Left colon (tissue), 2 donors: Measurements from ENCODE around the gene KLHL11. TPM values are rescaled to one million over a fixed set of nuclear protein-coding genes. Genes with fewer than 3 reads are reported as not detected.
"Not testable (repeated sequence)": the region's sequence is repeated elsewhere in the genome, so short reads cannot be mapped to it uniquely, and the experiment has no call there.

Source experiments
- ATAC-seq: fragments of 200-7000 bp; cut with Tn5 transposase; one replicate; pipeline ENCODE4 v1.9.1; 2020; ENCODE audit warnings: mild to moderate bottlenecking, moderate library complexity
- DNase-seq, 2 donors: peaks; one replicate each; pipeline ENCODE4 v3.0.0-alpha.2; 2020
- intact Hi-C, 2 donors: fragments of 100-400 bp; cut with DNase I in 1 of 2; cut with micrococcal nuclease in 1 of 2; formaldehyde crosslinking; loops; one replicate each; pipeline versions ENCODE4 v1.11.2 to v1.14.0; 2022; cut with DNase I, micrococcal nuclease
- total RNA-seq, 2 donors: library from RNA; stranded (reverse); fragmentation: NEBNext Ultra II Directional; extraction: Animal tissue kit (Norgen Biotek cat#: 25700); gene quantifications; one replicate each; pipeline ENCODE4 v1.2.1, GENCODE V29; 2021
- donor health status: DM: no; HTN: no; CAD: no.
- donor health status: DM: yes; HTN: yes; CAD: no.

The KLHL11 gene
- total RNA-seq, 2 donors from 2014 or later, result 6.5 to 8.9 TPM

GRCh38 chr17:41891135-41892020 is 26.2 kb upstream of the KLHL11 start:
- ATAC-seq (no peak), DNase-seq (no peak)
- intact Hi-C loops, result no loop called here

DNA sequence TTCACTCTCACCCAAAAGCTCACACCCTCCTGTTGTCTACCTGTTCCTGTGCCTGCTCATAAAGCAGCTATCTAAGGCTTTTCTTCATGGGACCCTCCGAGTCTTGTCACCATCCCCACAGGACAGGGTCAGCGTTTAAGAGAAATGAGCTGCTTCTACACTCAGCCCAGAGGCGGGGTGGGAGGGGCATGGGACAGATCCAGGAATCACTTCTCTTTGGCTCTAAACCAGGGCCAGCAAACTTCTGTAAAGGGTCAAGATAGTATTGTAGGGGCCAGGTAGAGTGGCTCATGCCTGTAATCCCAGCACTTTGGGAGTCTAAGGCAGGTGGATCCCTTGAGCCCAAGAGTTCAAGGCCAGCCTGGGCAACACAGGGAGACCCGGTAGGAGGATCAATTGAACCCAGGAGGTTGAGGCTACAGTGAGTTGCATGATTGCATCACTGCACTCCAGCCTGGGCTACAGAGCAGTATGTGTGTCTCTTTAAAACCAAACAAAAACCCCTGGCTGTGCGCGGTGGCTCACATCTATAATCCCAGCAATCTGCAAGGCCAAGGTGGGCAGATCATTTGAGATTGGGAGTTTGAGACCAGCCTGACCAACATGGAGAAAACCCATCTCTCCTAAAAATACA is 23.2 kb upstream of the KLHL11 start:
- intact Hi-C loops, result loop anchor here in 1 of 2 donors (10.0 kb wide), 1 partner anchor 134 kb away; no protein-coding TSS in a partner anchor
- DNase-seq (no peak), ATAC-seq (no peak)

DNA sequence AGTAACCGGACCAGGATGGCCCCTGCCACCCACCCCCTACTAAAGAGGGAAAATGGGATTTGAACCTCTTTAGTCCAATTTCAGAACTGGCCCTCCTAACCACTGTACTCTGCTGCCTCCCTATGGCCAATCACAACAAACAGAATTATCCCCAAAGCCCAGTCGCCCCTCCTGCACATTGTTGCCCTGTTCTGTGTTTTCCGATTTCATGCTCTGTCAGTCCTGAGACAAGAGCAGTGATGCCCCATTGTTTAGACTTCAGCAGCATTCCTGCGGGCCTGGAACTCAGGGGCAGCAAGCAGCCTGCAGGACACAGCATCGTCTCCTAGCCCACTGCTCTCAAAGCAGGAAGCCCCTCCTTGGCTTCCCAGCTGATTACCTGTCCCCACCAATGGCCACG is 20.5 kb upstream of the KLHL11 start:
- DNase-seq (no peak), ATAC-seq (no peak)
- intact Hi-C loops, result loop anchor here in 1 of 2 donors (10.0 kb wide), 1 partner anchor 131 kb away; no protein-coding TSS in a partner anchor

GRCh38 chr17:41882756-41883155 is 17.5 kb upstream of the KLHL11 start:
- ATAC-seq, result no peak
- intact Hi-C loops, result loop anchor here in 1 of 2 donors (10.0 kb wide), 1 partner anchor 128 kb away; no protein-coding TSS in a partner anchor
- no peak for DNase-seq

DNA sequence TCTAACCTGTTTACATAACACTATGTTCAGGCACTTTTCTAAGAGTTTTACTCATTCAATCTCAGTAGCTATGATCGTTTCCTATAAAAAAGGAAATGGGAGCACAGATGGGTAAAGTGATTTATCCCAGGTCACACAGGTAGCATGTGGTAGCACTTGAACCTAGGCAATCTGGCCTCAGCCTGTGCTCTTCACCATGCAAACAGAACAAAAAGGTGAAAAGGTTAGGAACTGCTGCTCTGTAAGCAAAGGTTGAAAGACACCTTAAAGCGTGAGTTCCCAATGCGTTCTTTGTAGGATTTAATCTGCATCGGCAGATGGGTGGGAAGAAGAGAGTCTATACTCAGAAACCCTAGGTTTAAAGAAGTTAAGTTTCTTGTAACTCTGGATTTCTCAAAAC is 14.9 kb upstream of the KLHL11 start:
- intact Hi-C loops, result loop anchor here in 1 of 2 donors (10.0 kb wide), 1 partner anchor 125 kb away; no protein-coding TSS in a partner anchor
- no peak for ATAC-seq
- no peak for DNase-seq

- ATAC-seq, intact Hi-C loops: not testable (repeated sequence)
Observed at GRCh38 chr17:41874293-41874670, 9.1 kb upstream of the KLHL11 start.

GRCh38 chr17:41873559-41874292 is 8.5 kb upstream of the KLHL11 start:
- no peak for DNase-seq
- intact Hi-C loops, result no loop called here
- no peak for ATAC-seq

More at GRCh38 chr17:41874293-41874670, 9.1 kb upstream of the KLHL11 start:
- not testable (repeated sequence) for DNase-seq

DNA sequence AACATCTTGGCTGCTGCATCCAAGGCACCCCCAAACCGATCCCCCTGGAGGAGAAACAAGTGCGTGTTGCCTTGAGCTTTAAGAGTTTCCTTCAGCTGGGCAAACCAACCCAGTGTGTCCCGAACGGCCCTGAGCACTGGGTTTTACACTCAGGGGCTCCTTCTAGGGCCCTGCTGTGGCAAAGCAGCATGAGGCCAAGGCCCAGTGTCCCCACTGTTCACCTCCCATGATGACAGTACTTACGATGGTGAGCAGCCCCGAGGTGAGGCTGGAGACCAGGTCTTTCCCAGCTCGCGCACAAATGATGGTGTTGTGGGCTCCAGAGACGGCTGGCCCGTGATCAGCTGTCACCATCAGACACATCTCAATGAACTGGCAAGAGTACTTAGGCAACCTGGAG is 6.6 kb upstream of the KLHL11 start:
- ATAC-seq (no peak), DNase-seq (no peak)
- intact Hi-C loops, result no loop called here

DNA sequence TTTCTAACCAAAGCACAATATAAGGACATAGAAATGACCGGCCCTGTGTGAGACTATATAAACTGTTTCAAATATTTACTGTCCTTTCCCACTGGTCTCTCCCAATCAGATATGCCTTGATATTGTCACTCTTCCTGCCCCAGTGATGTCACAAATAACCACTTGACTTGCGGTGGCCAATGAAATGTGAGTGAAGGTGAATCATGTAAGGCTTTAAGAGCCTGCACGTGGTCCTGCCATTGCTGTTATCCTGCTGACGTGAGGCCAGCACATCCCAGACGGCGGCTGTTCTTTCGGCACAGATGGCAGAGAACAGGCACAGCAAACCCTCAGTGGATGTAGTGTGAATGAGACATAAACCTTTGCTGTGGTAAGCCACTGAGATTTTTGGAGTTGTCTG is 5.4 kb upstream of the KLHL11 start:
- no peak for ATAC-seq
- intact Hi-C loops, result no loop called here
- no peak for DNase-seq

- no peak for DNase-seq
- no peak for ATAC-seq
- intact Hi-C loops, result no loop called here
Observed at GRCh38 chr17:41870097-41870496, 4.9 kb upstream of the KLHL11 start.

GRCh38 chr17:41869426-41869825 is 4.2 kb upstream of the KLHL11 start:
- intact Hi-C loops, result no loop called here
- ATAC-seq, result no peak
- no peak for DNase-seq

GRCh38 chr17:41868568-41868967 is 3.3 kb upstream of the KLHL11 start:
- no peak for DNase-seq
- no peak for ATAC-seq
- intact Hi-C loops, result no loop called here

DNA sequence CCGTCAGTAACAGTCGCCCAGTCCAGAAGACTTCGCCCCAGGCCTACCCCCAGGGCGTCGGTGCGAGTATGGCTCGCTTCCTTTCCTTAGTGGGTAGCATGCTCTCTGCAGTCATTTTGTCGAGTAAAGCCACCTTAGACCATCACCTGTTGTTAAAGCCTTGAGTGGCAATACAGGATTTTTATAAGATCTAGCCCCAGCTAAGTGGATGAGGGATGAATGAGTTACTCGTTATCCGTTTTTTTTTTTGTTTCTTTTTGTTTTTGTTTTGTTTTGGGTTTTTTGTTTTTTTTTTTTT is 322 bp upstream of the KLHL11 start:
- intact Hi-C loops, result no loop called here
- no peak for ATAC-seq
- no peak for DNase-seq

GRCh38 chr17:41864498-41864835 is 756 bp downstream of the KLHL11 start:
- DNase-seq (peak in 1 of 2 donors; percentile 50), ATAC-seq (no peak)
- intact Hi-C loops, result no loop called here

DNA sequence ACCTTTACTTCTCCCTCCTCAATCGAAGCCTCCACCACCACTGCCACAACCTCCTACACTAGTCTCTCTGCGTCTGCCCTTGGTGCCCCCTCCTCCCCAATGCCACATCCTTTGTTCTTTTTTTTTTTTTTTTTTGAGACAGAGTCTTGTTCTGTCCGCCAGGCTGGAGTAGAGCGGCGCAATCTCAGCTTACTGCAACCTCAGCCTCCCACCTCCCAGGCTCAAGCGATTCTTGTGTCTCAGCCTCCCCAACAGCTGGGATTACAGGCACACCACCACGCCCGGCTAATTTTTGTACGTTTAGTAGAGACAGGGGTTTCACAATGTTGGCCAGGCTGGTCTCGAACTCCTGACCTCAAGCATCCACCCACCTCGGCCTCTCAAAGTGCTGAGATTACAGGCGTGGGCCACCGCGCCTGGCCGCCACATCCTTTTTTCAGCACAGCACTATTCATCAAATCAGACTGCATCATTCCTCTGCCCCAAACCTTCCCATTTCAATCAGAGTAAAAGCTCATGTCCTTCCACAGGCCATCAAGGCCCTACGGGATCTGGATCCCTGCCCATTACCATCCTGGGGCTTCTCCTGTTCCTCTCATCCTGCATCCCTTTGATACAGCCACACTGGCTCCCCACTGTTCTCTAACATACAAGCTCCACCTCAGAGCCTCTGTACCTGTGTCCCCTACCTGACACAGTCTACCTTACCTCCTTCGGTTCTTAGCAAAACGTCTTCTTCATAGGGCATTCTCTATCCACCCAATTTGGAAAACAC is 2.0 kb downstream of the KLHL11 start:
- intact Hi-C loops, result no loop called here
- ATAC-seq (no peak), DNase-seq (no peak)

- intact Hi-C loops, result no loop called here
- ATAC-seq (no peak), DNase-seq (no peak)
Observed at GRCh38 chr17:41860254-41860931, 4.8 kb downstream of the KLHL11 start.

DNA sequence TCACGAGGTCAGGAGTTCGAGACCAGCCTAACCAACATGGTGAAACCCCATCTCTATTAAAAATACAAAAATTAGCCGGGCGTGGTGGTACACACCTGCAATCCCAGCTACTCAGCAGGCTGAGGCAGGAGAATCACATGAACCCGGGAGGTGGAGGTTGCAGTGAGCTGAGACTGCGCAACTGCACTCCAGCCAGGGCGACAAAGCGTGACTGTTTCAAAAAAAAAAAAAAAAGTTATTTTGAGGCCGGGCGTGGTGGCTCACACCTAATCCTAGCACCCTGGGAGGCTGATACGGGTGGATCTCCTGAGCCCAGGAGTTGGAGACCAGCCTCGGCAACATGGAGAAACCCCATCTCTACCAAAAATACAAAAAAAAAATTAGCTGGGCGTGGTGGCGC is 13.8 kb downstream of the KLHL11 start:
- DNase-seq, intact Hi-C loops, ATAC-seq: not testable (repeated sequence)

DNA sequence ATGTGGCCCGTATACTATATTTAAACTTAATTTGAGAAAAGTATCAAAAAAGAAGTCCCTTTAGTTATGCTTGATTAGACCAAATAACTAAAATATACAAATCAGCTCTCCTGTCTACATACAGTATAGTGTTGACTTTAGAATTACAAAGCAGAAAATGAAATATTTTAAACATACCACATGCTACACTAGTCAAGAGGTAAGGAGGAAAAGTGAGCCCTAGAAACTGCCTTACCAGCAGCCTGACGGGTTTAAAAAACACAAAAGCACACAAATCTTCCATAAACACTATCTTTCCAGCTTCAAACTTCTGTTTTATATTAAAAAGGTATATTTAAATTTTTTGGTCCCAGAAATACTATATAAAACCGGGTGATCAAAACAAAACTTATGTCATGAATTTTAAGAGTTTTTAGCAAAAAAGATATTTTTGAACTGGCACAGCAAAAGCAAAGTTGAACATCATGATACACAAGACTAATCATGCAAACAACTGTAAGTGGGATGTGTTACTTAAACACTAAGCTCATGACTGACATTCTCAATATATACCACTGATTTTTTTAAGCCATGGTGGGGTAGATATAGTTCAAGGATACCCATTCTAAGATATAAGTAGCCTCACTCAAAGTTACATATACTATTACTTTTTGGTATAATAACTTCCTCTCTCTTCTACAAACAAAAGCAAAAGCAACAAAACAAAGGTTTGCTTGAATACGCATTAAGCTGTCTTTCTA is 15.8 kb downstream of the KLHL11 start:
- no peak for DNase-seq
- ATAC-seq, result no peak

More for the DNA sequence above, 15.8 kb downstream of the KLHL11 start:
- intact Hi-C loops, result no loop called here
